ENCODE measurements around the gene MLC1. TPM values are rescaled to one million over a fixed set of nuclear protein-coding genes. Genes with fewer than 3 reads are reported as not detected.
"Not testable (repeated sequence)": the region's sequence is repeated elsewhere in the genome, so short reads cannot be mapped to it uniquely, and the experiment has no call there.

Gene MLC1
- total RNA-seq, 4 donors from 2014 or later, result 0.49 to 3.4 (median 0.70) TPM

GRCh38 chr22:50090412-50090714 is 5.1 kb upstream of the MLC1 start:
- WGBS, result 89% methylated on average over 22 of the region's 22 CpGs
- Histone ChIP-seq H3K4me1 (peaks cover under 1% of the 10 kb centered on the region), H3K9me3 (no peaks in the 10 kb centered on the region), H3K27me3 (peaks cover 24% of the 10 kb centered on the region), H3K4me3 (no peak overlapping the region), H3K36me3 (no peaks in the 10 kb centered on the region), H3K27ac (no peak overlapping the region)
- TF ChIP-seq EP300 (IDR thresholded peaks at IDR 0.05) (no peak), POLR2AphosphoS5 (IDR thresholded peaks at IDR 0.05) (no peak), POLR2A (IDR thresholded peaks at IDR 0.05) (no peak), CTCF (IDR thresholded peaks at IDR 0.05) (no peak)
- no peak for DNase-seq (ENCODE audit: low spot score in 2 of 2)

- DNase-seq (ENCODE audit: low spot score in 2 of 2), result no peak
- Histone ChIP-seq H3K4me1 (peaks cover 3% of the 10 kb centered on the region), H3K36me3 (no peaks in the 10 kb centered on the region), H3K4me3 (no peak within 1 kb of the TSS), H3K9me3 (no peaks in the 10 kb centered on the region), H3K27me3 (peaks cover 24% of the 10 kb centered on the region), H3K27ac (no peak within 1 kb of the TSS)
- 62% methylated on average over 24 of the region's 83 CpGs for WGBS
- TF ChIP-seq EP300 (IDR thresholded peaks at IDR 0.05), result no peak
- TF ChIP-seq POLR2AphosphoS5 (IDR thresholded peaks at IDR 0.05), result no peak
- TF ChIP-seq POLR2A (IDR thresholded peaks at IDR 0.05), result no peak
- no peak for TF ChIP-seq CTCF (IDR thresholded peaks at IDR 0.05)
Measured at GRCh38 chr22:50089682-50090411, 4.6 kb upstream of the MLC1 start, which contains the start of gene MOV10L1. MOV10L1 (plus strand) TSS chr22:50090006; CDS start chr22:50090089, 83 bp downstream.

GRCh38 chr22:50089231-50089630 is 4.0 kb upstream of the MLC1 start:
- Histone ChIP-seq H3K36me3 (no peaks in the 10 kb centered on the region), H3K27ac (no peak overlapping the region), H3K4me1 (peaks cover 3% of the 10 kb centered on the region), H3K27me3 (peaks cover 28% of the 10 kb centered on the region), H3K4me3 (no peak overlapping the region), H3K9me3 (no peaks in the 10 kb centered on the region)
- 90% methylated on average over 11 of the region's 11 CpGs for WGBS
- no peak for TF ChIP-seq POLR2A (IDR thresholded peaks at IDR 0.05)
- no peak for TF ChIP-seq POLR2AphosphoS5 (IDR thresholded peaks at IDR 0.05)
- no peak for TF ChIP-seq CTCF (IDR thresholded peaks at IDR 0.05)
- no peak for TF ChIP-seq EP300 (IDR thresholded peaks at IDR 0.05)
- no peak for DNase-seq (ENCODE audit: low spot score in 2 of 2)

GRCh38 chr22:50088096-50088495 is 2.9 kb upstream of the MLC1 start:
- no peak for TF ChIP-seq CTCF (IDR thresholded peaks at IDR 0.05)
- no peak for TF ChIP-seq POLR2A (IDR thresholded peaks at IDR 0.05)
- WGBS, result 98% methylated on average over 12 of the region's 12 CpGs
- no peak overlapping the region for H3K4me3 ChIP-seq
- no peak overlapping the region for H3K27ac ChIP-seq
- H3K27me3 ChIP-seq, result peaks cover 36% of the 10 kb centered on the region
- no peak for DNase-seq (ENCODE audit: low spot score in 2 of 2)
- no peaks in the 10 kb centered on the region for H3K36me3 ChIP-seq
- H3K9me3 ChIP-seq, result no peaks in the 10 kb centered on the region
- peaks cover 12% of the 10 kb centered on the region for H3K4me1 ChIP-seq

- H3K27ac ChIP-seq, result no peak overlapping the region
- peaks cover 16% of the 10 kb centered on the region for H3K4me1 ChIP-seq
- DNase-seq (ENCODE audit: low spot score in 2 of 2), result no peak
- no peaks in the 10 kb centered on the region for H3K36me3 ChIP-seq
- TF ChIP-seq POLR2A (IDR thresholded peaks at IDR 0.05), result peak in 1 of 2 donors; percentile 20
- TF ChIP-seq EP300 (IDR thresholded peaks at IDR 0.05), result no peak
- peaks cover 40% of the 10 kb centered on the region for H3K27me3 ChIP-seq
- no peaks in the 10 kb centered on the region for H3K9me3 ChIP-seq
- WGBS, result 90% methylated on average over 9 of the region's 12 CpGs
- no peak overlapping the region for H3K4me3 ChIP-seq
Measured at GRCh38 chr22:50087646-50088045, 2.4 kb upstream of the MLC1 start.

- not testable (repeated sequence) for H3K4me3 ChIP-seq; H3K36me3 ChIP-seq; H3K9me3 ChIP-seq; H3K27ac ChIP-seq; DNase-seq (ENCODE audit: low spot score in 2 of 2)
- 91% methylated on average over 4 of the region's 4 CpGs for WGBS
- peaks cover 40% of the 10 kb centered on the region for H3K27me3 ChIP-seq
- H3K4me1 ChIP-seq, result peaks cover 16% of the 10 kb centered on the region
Measured at GRCh38 chr22:50086975-50087374, 1.7 kb upstream of the MLC1 start.
